PFSK-1 (cell line): ENCODE measurements around the gene SYNCRIP.

Source experiments
- FOXP2 ChIP-seq: optimal IDR thresholded peaks from 2 replicates; pipeline ENCODE3; 2011; ENCODE audit warnings: borderline replicate concordance, control low read depth, inconsistent platforms; ENCODE audit not compliant: insufficient read depth; ENCODE audit errors: extremely low read length, extremely low read depth
- POLR2AphosphoS5 ChIP-seq: IDR thresholded peaks from 2 replicates; pipeline ENCODE4 v1.6.1; 2012; ENCODE audit warnings: low read depth, mild to moderate bottlenecking, control low read depth, low read length, moderate library complexity
- REST ChIP-seq, 2 experiments: IDR thresholded peaks; 2 replicates each; pipeline versions ENCODE4 v1.6.1 to v1.8.0; 2011 to 2012; ENCODE audit warnings: low read depth in 2 of 2, low read length in 2 of 2, control low read depth in 1 of 2, inconsistent platforms in 1 of 2, mild to moderate bottlenecking in 1 of 2, moderate library complexity in 1 of 2; ENCODE audit not compliant: insufficient read depth in 1 of 2
- SIN3A ChIP-seq: IDR thresholded peaks from 2 replicates; pipeline ENCODE4 v1.6.1; 2012; ENCODE audit warnings: mild to moderate bottlenecking, low read length, moderate library complexity, borderline replicate concordance; ENCODE audit not compliant: insufficient read depth
- TAF1 ChIP-seq: IDR thresholded peaks from 2 replicates; pipeline ENCODE4 v1.6.1; 2012; ENCODE audit warnings: low read length, control low read depth, borderline replicate concordance; ENCODE audit not compliant: insufficient read depth

Gene SYNCRIP

GRCh38 chr6:85581572-85581971 lies 61.1 kb downstream of the SYNCRIP start:
- no peak for TF ChIP-seq FOXP2
- TF ChIP-seq TAF1 = no peak
- TF ChIP-seq SIN3A = no peak
- TF ChIP-seq REST (IDR thresholded peaks at IDR 0.05; ENCODE audit: insufficient read depth in 1 of 2, low read depth in 2 of 2, low read length in 2 of 2) = no peak
- no peak for TF ChIP-seq POLR2AphosphoS5

GRCh38 chr6:85580878-85581267 lies 61.8 kb downstream of the SYNCRIP start:
- TF ChIP-seq TAF1 = no peak

GRCh38 chr6:85580118-85580877 lies 62.4 kb downstream of the SYNCRIP start:
- TF ChIP-seq FOXP2 (no peak), TAF1 (no peak), REST (IDR thresholded peaks at IDR 0.05; ENCODE audit: insufficient read depth in 1 of 2, low read depth in 2 of 2, low read length in 2 of 2) (no peak), POLR2AphosphoS5 (no peak), SIN3A (no peak)

GRCh38 chr6:85579581-85579980 lies 63.1 kb downstream of the SYNCRIP start:
- TF ChIP-seq SIN3A (no peak), POLR2AphosphoS5 (no peak), TAF1 (no peak), FOXP2 (no peak), REST (IDR thresholded peaks at IDR 0.05; ENCODE audit: insufficient read depth in 1 of 2, low read depth in 2 of 2, low read length in 2 of 2) (no peak)

GRCh38 chr6:85576476-85576875 lies 66.2 kb downstream of the SYNCRIP start:
- no peak for TF ChIP-seq SIN3A
- no peak for TF ChIP-seq POLR2AphosphoS5
- TF ChIP-seq REST (IDR thresholded peaks at IDR 0.05; ENCODE audit: insufficient read depth in 1 of 2, low read depth in 2 of 2, low read length in 2 of 2) = no peak
- TF ChIP-seq TAF1 = no peak
- TF ChIP-seq FOXP2 = no peak
